NCI-H1694 (cell line): ENCODE measurements around the gene BCAS3.
"Not testable (repeated sequence)": the region's sequence is repeated elsewhere in the genome, so short reads cannot be mapped to it uniquely, and the experiment has no call there.

Source experiments
- DNase-seq: peaks from one replicate; lab custom pipeline; 2025; lab: John Stamatoyannopoulos, UW

Gene BCAS3

GRCh38 chr17:61338874-61339478 is 661.3 kb downstream of the BCAS3 start:
- DNase-seq = no peak

- DNase-seq = no peak
Observed at GRCh38 chr17:61340431-61341209, 663.0 kb downstream of the BCAS3 start.

- DNase-seq = no peak
Observed at GRCh38 chr17:61343576-61343975, 665.9 kb downstream of the BCAS3 start.

- no peak for DNase-seq
Observed at GRCh38 chr17:61345061-61345460, 667.4 kb downstream of the BCAS3 start.

GRCh38 chr17:61345825-61346666 is 668.4 kb downstream of the BCAS3 start:
- DNase-seq = no peak

- no peak for DNase-seq
Observed at GRCh38 chr17:61349350-61349749, 671.7 kb downstream of the BCAS3 start.

GRCh38 chr17:61351745-61352407 is 674.2 kb downstream of the BCAS3 start:
- DNase-seq = no peak

- DNase-seq = no peak
Observed at GRCh38 chr17:61352408-61352770, 674.7 kb downstream of the BCAS3 start.

GRCh38 chr17:61352781-61353491 is 675.3 kb downstream of the BCAS3 start:
- no peak for DNase-seq

GRCh38 chr17:61353615-61354014 is 676.0 kb downstream of the BCAS3 start:
- no peak for DNase-seq

GRCh38 chr17:61354895-61355874 is 677.5 kb downstream of the BCAS3 start:
- DNase-seq = no peak

GRCh38 chr17:61357061-61357460 is 679.4 kb downstream of the BCAS3 start:
- not testable (repeated sequence) for DNase-seq

- not testable (repeated sequence) for DNase-seq
Observed at GRCh38 chr17:61359513-61359912, 681.9 kb downstream of the BCAS3 start.

- DNase-seq = no peak
Observed at GRCh38 chr17:61360318-61360943, 682.8 kb downstream of the BCAS3 start.

- DNase-seq = no peak
Observed at GRCh38 chr17:61361084-61361483, 683.4 kb downstream of the BCAS3 start.

GRCh38 chr17:61362396-61362795 is 684.7 kb downstream of the BCAS3 start:
- DNase-seq = no peak

- no peak for DNase-seq
Observed at GRCh38 chr17:61362852-61363600, 685.4 kb downstream of the BCAS3 start.

- DNase-seq = no peak
Observed at GRCh38 chr17:61363601-61364462, 686.2 kb downstream of the BCAS3 start.
